ENCODE data around the gene PSMD11.

The PSMD11 gene

GRCh38 chr17:32445074-32445415 lies 735 bp downstream of the PSMD11 start:
- H3K9me3 ChIP-seq (ENCODE audit: control insufficient read depth, insufficient read depth, low read depth, low read length), result no peaks in the 10 kb centered on the region
- H3K27ac ChIP-seq (ENCODE audit: extremely low read depth, low read depth, low read length), result peak overlapping the region; percentile 92
- ChIA-PET CTCF (interaction anchor here (1.0 to 11.4 kb wide), 12 partner anchors 9 to 432 kb away, joined by 3 to 198 read pairs (median 6); partner anchors contain the start of gene MYO1D), POLR2A (interaction anchor here (0.5 to 1.5 kb wide), 9 partner anchors 10 to 79 kb away, joined by 3 to 6 read pairs (median 3); partner anchors contain the start of gene CDK5R1)
- H3K4me1 ChIP-seq (ENCODE audit: control insufficient read depth, insufficient read depth, low read length), result peaks cover 9% of the 10 kb centered on the region
- peak overlapping the region; percentile 94 for H3K4me3 ChIP-seq (ENCODE audit: low read depth, low read length)
- TF ChIP-seq ZNF544 (tag by site-specific recombination; IDR thresholded peaks at IDR 0.05) (no peak), EGR2 (tag by site-specific recombination; IDR thresholded peaks at IDR 0.05; ENCODE audit: low read depth) (no peak), ZNF335 (tag by site-specific recombination; conservative IDR thresholded peaks at IDR 0.05) (peak; percentile 60), ZNF600 (tag by site-specific recombination; IDR thresholded peaks at IDR 0.05) (peak; percentile 90), ZBTB48 (tag by site-specific recombination; IDR thresholded peaks at IDR 0.05) (peak; percentile 14; the same call in 1 of the 2 replicates), ZNF266 (tag by site-specific recombination; IDR thresholded peaks at IDR 0.05; ENCODE audit: low read depth) (no peak), ZBTB6 (tag by site-specific recombination; IDR thresholded peaks at IDR 0.05) (peak; percentile 25; the same call in 1 of the 2 replicates), ZNF394 (tag by site-specific recombination; IDR thresholded peaks at IDR 0.05; ENCODE audit: borderline replicate concordance) (peak; percentile 29; the same call in 1 of the 2 replicates), ZNF843 (tag by site-specific recombination; IDR thresholded peaks at IDR 0.05) (no peak), HIC1 (tag by site-specific recombination; IDR thresholded peaks at IDR 0.05) (no peak), ZNF426 (tag by site-specific recombination; IDR thresholded peaks at IDR 0.05) (no peak), KLF7 (tag by site-specific recombination; IDR thresholded peaks at IDR 0.05; ENCODE audit: borderline replicate concordance) (no peak)
- H3K36me3 ChIP-seq (ENCODE audit: control insufficient read depth in 2 of 2, insufficient read depth in 1 of 2, low read length in 2 of 2), result peaks cover 35 to 40% of the 10 kb centered on the region in 2 experiments

GRCh38 chr17:32445497-32445896 lies 1.2 kb downstream of the PSMD11 start:
- H3K36me3 ChIP-seq (ENCODE audit: control insufficient read depth in 2 of 2, insufficient read depth in 1 of 2, low read length in 2 of 2), result peaks cover 39 to 44% of the 10 kb centered on the region in 2 experiments
- peaks cover 9% of the 10 kb centered on the region for H3K4me1 ChIP-seq (ENCODE audit: control insufficient read depth, insufficient read depth, low read length)
- TF ChIP-seq ZNF488 (tag by site-specific recombination; IDR thresholded peaks at IDR 0.05), result no peak
- peak; percentile 97 for TF ChIP-seq SCRT1 (tag by site-specific recombination; IDR thresholded peaks at IDR 0.05; ENCODE audit: borderline replicate concordance)
- TF ChIP-seq PRDM2 (tag by site-specific recombination; IDR thresholded peaks at IDR 0.05; ENCODE audit: borderline replicate concordance), result no peak
- TF ChIP-seq ZNF175 (tag by site-specific recombination; IDR thresholded peaks at IDR 0.05), result no peak
- no peak for TF ChIP-seq ZNF157 (tag by site-specific recombination; IDR thresholded peaks at IDR 0.05)
- TF ChIP-seq SCRT2 (tag by site-specific recombination; IDR thresholded peaks at IDR 0.05), result peak; percentile 97
- peak overlapping the region; percentile 92; the same call in 1 of the 2 replicates for H3K27ac ChIP-seq (ENCODE audit: extremely low read depth, low read depth, low read length)
- peak overlapping the region; percentile 94 for H3K4me3 ChIP-seq (ENCODE audit: low read depth, low read length)
- ChIA-PET CTCF (interaction anchor here (1.3 to 11.4 kb wide), 6 partner anchors 9 to 309 kb away, joined by 3 to 198 read pairs (median 8); no protein-coding TSS in a partner anchor), POLR2A (interaction anchor here (0.5 to 1.4 kb wide), 7 partner anchors 9 to 80 kb away, joined by 3 to 4 read pairs (median 3); partner anchors contain the start of gene CDK5R1)
- no peaks in the 10 kb centered on the region for H3K9me3 ChIP-seq (ENCODE audit: control insufficient read depth, insufficient read depth, low read depth, low read length)
